Uterus (tissue), 4 donors: ENCODE results near the gene HEXIM1. TPM values are rescaled to one million over a fixed set of nuclear protein-coding genes. Genes with fewer than 3 reads are reported as not detected.
A peak's percentile ranks its signal among the peaks of the same experiment; 100 is the strongest.

Experiments
- DNase-seq, 2 donors: peaks; one replicate each; pipeline ENCODE4 v3.0.0-alpha.2; 2019 to 2020
- H3K27ac ChIP-seq, 2 donors: fragments of 200-600 bp; sonication (generic); 1 replicate in 1 of 2; 2 replicates in 1 of 2; pipeline ENCODE4 v1.5.1; 2016 to 2018
- H3K27me3 ChIP-seq, 2 donors: fragments of 200-600 bp; sonication (generic); one replicate each; pipeline ENCODE4 v1.5.1; 2018 to 2019; ENCODE audit warnings: control low read depth in 1 of 2
- H3K36me3 ChIP-seq, 2 donors: fragments of 200-600 bp; sonication (generic); one replicate each; pipeline ENCODE4 v1.5.1; 2019; ENCODE audit warnings: control low read depth in 1 of 2
- H3K4me1 ChIP-seq, 2 donors: fragments of 200-600 bp; sonication (generic); one replicate each; pipeline ENCODE4 v1.5.1; 2018 to 2019; ENCODE audit warnings: control low read depth in 1 of 2
- H3K4me3 ChIP-seq, 2 donors: fragments of 200-600 bp; sonication (generic); 1 replicate in 1 of 2; 2 replicates in 1 of 2; pipeline ENCODE4 v1.5.1; 2018 to 2019; ENCODE audit warnings: mild to moderate bottlenecking in 1 of 2
- H3K9me3 ChIP-seq, 2 donors: fragments of 200-600 bp; sonication (generic); one replicate each; pipeline ENCODE4 v1.5.1; 2019; ENCODE audit warnings: control low read depth in 1 of 2
- POLR2A ChIP-seq, 2 donors: fragments of 450-650 bp; IDR thresholded peaks; one replicate each; pipeline ENCODE4 v1.6.1; 2016; ENCODE audit warnings: antibody characterized with exemption in 2 of 2, mild to moderate bottlenecking in 1 of 2, moderate library complexity in 1 of 2
- intact Hi-C: fragments of 100-400 bp; cut with DNase I; formaldehyde crosslinking; loops from one replicate; pipeline ENCODE4 v1.15.1; 2023; ENCODE audit warnings: low total_unique reads
- total RNA-seq, 4 donors: library from RNA; depleted of rRNA in 3 of 4; stranded (reverse); fragments of >200 nt in 3 of 4; gene quantifications; one replicate each; pipeline versions ENCODE4 v1.1.0 to v1.2.4, GENCODE V29; 2014 to 2023
- TF ChIP-seq, protein P1 (sequence below), 4 experiments: fragments of 200-600 bp in 2 of 4; fragments of 450-650 bp in 2 of 4; sonication (generic) in 2 of 4; IDR thresholded peaks; one replicate each; pipeline ENCODE4 v1.5.1; 2016 to 2019; ENCODE audit warnings: antibody characterized with exemption in 4 of 4, mild to moderate bottlenecking in 2 of 4, moderate library complexity in 1 of 4
- donor health status: DM: yes; HTN: yes; CAD: no.

Gene HEXIM1
- total RNA-seq, 4 donors from 2014 or later, result 23.8 to 60.6 (median 26.7) TPM

DNA sequence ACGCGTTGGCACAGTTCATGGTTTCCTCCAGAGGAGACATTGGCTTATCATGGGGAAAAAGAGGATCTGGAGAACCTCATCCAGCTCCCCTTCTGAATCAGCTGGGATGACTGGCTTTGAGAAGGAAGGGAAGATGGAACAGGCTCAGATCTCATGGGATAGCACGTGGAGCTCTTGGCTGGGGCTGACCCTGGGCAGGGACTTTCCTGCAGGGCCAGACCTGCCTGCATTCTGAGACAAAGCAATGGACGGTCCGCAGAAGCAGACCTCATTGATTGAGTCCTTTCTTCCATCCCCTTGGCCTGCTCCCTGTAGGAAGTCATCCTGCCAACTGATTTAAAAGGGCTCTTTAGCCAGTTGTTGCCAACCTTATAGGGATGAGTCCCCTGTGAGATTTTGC lies 42.2 kb upstream of the HEXIM1 start:
- H3K36me3 ChIP-seq, result no peaks in the 10 kb centered on the region
- intact Hi-C loops, result no loop called here
- no peaks in the 10 kb centered on the region for H3K9me3 ChIP-seq
- no peak overlapping the region for H3K4me3 ChIP-seq
- no peak for DNase-seq
- H3K4me1 ChIP-seq, result peaks cover 0 to 3% of the 10 kb centered on the region in 2 donors
- TF ChIP-seq, protein P1, sequence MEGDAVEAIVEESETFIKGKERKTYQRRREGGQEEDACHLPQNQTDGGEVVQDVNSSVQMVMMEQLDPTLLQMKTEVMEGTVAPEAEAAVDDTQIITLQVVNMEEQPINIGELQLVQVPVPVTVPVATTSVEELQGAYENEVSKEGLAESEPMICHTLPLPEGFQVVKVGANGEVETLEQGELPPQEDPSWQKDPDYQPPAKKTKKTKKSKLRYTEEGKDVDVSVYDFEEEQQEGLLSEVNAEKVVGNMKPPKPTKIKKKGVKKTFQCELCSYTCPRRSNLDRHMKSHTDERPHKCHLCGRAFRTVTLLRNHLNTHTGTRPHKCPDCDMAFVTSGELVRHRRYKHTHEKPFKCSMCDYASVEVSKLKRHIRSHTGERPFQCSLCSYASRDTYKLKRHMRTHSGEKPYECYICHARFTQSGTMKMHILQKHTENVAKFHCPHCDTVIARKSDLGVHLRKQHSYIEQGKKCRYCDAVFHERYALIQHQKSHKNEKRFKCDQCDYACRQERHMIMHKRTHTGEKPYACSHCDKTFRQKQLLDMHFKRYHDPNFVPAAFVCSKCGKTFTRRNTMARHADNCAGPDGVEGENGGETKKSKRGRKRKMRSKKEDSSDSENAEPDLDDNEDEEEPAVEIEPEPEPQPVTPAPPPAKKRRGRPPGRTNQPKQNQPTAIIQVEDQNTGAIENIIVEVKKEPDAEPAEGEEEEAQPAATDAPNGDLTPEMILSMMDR (IDR thresholded peaks at IDR 0.05), result no peak
- TF ChIP-seq POLR2A (IDR thresholded peaks at IDR 0.05), result no peak
- no peaks in the 10 kb centered on the region for H3K27me3 ChIP-seq
- H3K27ac ChIP-seq, result no peak overlapping the region

DNA sequence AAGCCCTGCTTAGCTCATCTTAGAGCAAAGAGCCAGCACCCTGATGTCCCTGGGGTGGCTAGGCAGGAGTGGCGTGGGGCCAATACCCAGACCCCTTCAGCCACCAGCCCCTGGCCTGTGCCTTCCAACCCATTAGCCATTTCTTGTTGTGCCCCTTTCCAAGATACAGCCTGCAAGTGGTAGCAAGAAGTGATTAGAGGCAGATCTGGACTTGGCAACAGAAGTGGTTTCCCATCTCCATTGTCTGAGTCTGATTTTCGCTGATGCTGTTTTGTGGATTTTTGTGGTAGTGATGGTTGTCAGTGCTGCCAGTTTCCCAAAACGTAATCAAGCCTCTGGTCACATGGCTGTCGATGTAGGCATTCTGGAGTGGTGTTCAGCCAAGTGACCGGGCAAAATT lies 41.7 kb upstream of the HEXIM1 start:
- Histone ChIP-seq H3K4me1 (peaks cover 0 to 3% of the 10 kb centered on the region in 2 donors), H3K27me3 (no peaks in the 10 kb centered on the region)
- intact Hi-C loops, result no loop called here

DNA sequence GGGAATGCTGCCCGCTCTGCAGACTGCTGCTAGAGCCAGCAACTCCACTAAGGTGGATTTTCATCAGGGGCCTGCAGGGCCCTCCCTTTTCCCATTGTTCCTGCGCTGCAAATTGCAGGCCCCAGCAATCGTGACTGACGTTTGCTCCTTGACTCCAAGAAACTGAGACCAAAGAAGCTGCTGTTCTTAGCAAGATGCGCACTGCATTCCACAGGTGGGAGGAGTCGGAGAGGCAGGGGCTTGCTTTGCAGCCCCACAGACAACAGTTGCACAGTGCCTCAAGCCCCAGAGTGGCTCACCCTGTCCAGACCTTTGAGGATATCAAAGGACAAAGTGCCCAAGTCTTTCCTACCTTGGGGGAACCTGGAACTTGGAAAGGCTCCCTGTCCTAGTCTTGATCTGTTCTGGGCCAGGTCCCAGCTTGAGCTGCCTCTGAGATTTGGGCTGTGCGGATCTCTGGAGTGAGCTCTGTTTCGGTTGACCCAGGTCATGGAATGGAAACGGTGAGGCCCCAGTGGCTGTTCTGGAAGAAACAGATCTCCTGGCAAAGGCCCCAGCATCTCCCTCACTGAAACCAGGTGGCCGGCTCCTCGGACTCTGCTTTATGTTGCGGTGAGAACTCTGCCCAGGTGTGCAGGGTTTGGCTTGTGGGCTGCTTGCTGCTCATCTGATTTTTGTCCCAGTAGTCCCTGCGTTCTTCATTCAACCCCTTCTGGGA lies 40.8 kb upstream of the HEXIM1 start:
- Histone ChIP-seq H3K36me3 (no peaks in the 10 kb centered on the region), H3K4me1 (peaks cover 0 to 3% of the 10 kb centered on the region in 2 donors), H3K27me3 (no peaks in the 10 kb centered on the region), H3K27ac (no peak overlapping the region), H3K4me3 (no peak overlapping the region), H3K9me3 (no peaks in the 10 kb centered on the region)
- no peak for TF ChIP-seq POLR2A (IDR thresholded peaks at IDR 0.05)
- intact Hi-C loops, result no loop called here
- DNase-seq, result no peak

More for the DNA sequence above, 41.7 kb upstream of the HEXIM1 start:
- H3K9me3 ChIP-seq, result no peaks in the 10 kb centered on the region
- H3K36me3 ChIP-seq, result no peaks in the 10 kb centered on the region
- DNase-seq, result no peak
- no peak for TF ChIP-seq POLR2A (IDR thresholded peaks at IDR 0.05)
- TF ChIP-seq, protein P1 (IDR thresholded peaks at IDR 0.05), result no peak
- no peak overlapping the region for H3K27ac ChIP-seq
- no peak overlapping the region for H3K4me3 ChIP-seq

DNA sequence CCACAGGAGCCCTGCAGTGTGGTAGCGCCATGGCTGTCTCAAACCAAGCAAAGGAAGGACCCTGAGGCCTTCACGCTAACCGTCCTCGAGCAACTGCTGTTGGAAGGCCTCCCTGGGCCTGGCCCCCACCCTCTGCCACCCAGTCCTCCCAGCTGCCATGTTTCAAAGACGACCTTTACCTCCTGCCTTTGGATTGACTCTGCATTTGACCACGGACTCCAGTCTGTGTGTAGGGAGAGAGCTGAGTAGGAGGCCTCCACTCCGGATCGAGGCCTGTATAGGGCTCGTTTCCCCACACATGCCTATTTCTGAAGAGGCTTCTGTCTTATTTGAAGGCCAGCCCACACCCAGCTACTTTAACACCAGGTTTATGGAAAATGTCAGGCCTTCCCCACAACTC lies 40.2 kb upstream of the HEXIM1 start:
- no peaks in the 10 kb centered on the region for H3K9me3 ChIP-seq
- no peaks in the 10 kb centered on the region for H3K36me3 ChIP-seq
- no peak for TF ChIP-seq POLR2A (IDR thresholded peaks at IDR 0.05)
- TF ChIP-seq, protein P1 (IDR thresholded peaks at IDR 0.05), result no peak
- no peaks in the 10 kb centered on the region for H3K27me3 ChIP-seq
- peaks cover 0 to 3% of the 10 kb centered on the region in 2 donors for H3K4me1 ChIP-seq
- no peak overlapping the region for H3K4me3 ChIP-seq
- intact Hi-C loops, result no loop called here
- no peak for DNase-seq
- H3K27ac ChIP-seq, result peak overlapping the region in 1 of 2 donors; percentile 8

DNA sequence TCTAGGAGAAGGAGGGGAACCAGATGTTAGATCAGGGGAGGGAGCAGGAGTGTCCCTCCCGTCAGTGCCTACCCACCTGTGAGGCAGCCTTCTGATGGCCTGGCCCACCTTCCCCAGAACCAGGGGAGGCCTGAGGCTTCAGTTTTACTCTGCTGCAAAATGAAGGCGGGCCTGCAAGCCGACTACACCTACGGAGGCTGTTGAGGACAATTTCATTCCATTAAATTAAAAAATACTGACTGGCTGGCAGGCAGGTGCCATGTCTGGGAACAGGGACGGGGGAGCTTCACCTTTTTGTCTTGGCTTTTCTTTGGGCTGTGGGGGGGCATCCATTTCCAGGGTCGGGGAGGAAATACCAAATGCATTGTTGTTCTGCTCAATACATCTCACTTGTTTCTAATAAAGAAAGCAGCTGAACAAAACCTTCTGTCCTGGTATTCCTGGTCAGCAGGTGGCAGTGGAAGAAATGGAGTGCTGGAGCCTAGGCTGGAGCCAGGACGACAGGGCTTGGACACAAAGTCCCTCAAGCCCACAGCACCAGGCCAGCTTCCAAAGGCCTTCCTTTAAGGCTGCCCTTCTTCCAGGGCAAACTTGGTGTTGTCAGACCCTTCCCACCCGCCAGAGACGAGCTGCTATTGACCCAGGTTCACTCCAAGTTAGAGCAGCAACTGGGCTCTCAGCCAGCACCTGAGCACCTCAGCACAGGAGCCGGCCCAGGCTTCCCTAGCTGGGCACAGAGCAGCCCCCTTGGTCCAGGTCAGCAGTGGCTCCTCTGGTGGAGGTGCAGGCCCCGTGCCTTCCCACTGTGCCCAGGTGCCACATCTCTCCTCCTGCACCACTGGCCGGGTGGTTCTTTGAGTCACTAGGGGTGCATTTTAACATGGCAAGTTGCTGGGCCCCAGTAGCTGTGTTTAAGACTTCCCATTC lies 39.4 kb upstream of the HEXIM1 start:
- Histone ChIP-seq H3K27ac (peak overlapping the region in 1 of 2 donors; percentile 8), H3K9me3 (no peaks in the 10 kb centered on the region), H3K4me1 (peaks cover 0 to 3% of the 10 kb centered on the region in 2 donors), H3K36me3 (no peaks in the 10 kb centered on the region), H3K4me3 (no peak overlapping the region), H3K27me3 (no peaks in the 10 kb centered on the region)
- intact Hi-C loops, result no loop called here
- no peak for DNase-seq
- TF ChIP-seq, protein P1 (IDR thresholded peaks at IDR 0.05), result no peak
- no peak for TF ChIP-seq POLR2A (IDR thresholded peaks at IDR 0.05)
